HG02884 (cell line): ENCODE data around the gene DGKE.

Source experiments
- ATAC-seq: cut with Tn5 transposase; IDR thresholded peaks from one replicate; pipeline ENCODE4 v1.9.1; 2021; ENCODE audit warnings: mild to moderate bottlenecking, moderate library complexity; ENCODE audit not compliant: unreplicated experiment

DGKE gene

GRCh38 chr17:56812901-56813388, 21.0 kb upstream of the DGKE start:
- no peak for ATAC-seq

GRCh38 chr17:56815711-56816110, 18.2 kb upstream of the DGKE start:
- ATAC-seq, result no peak

GRCh38 chr17:56817066-56817465, 16.9 kb upstream of the DGKE start:
- ATAC-seq, result no peak

- no peak for ATAC-seq
Measured at GRCh38 chr17:56819030-56819429, 14.9 kb upstream of the DGKE start.

- peak; percentile 65 for ATAC-seq
Measured at GRCh38 chr17:56819431-56820145, 14.4 kb upstream of the DGKE start.

GRCh38 chr17:56820207-56820606, 13.7 kb upstream of the DGKE start:
- no peak for ATAC-seq

- no peak for ATAC-seq
Measured at GRCh38 chr17:56821847-56822534, 12.0 kb upstream of the DGKE start.

- ATAC-seq, result no peak
Measured at GRCh38 chr17:56822725-56823124, 11.2 kb upstream of the DGKE start.

- no peak for ATAC-seq
Measured at GRCh38 chr17:56823848-56824247, 10.1 kb upstream of the DGKE start.

GRCh38 chr17:56824503-56824902, 9.4 kb upstream of the DGKE start:
- no peak for ATAC-seq

- no peak for ATAC-seq
Measured at GRCh38 chr17:56826611-56827414, 7.1 kb upstream of the DGKE start.

- ATAC-seq, result no peak
Measured at GRCh38 chr17:56830726-56831368, 3.1 kb upstream of the DGKE start.

- no peak for ATAC-seq
Measured at GRCh38 chr17:56831369-56832095, 2.4 kb upstream of the DGKE start.

- ATAC-seq, result no peak
Measured at GRCh38 chr17:56832446-56832845, 1.5 kb upstream of the DGKE start.

GRCh38 chr17:56833057-56833808, 718 bp upstream of the DGKE start:
- peak; percentile 40 for ATAC-seq

- ATAC-seq, result peak; percentile 26
Measured at GRCh38 chr17:56834380-56835263, 671 bp downstream of the DGKE start.

GRCh38 chr17:56835264-56835585, 1.3 kb downstream of the DGKE start:
- no peak for ATAC-seq

GRCh38 chr17:56838687-56839086, 4.7 kb downstream of the DGKE start:
- no peak for ATAC-seq

GRCh38 chr17:56842577-56842976, 8.6 kb downstream of the DGKE start:
- ATAC-seq, result no peak
